H9 (cell line): ENCODE data around the gene CFAP47. TPM values are rescaled to one million over a fixed set of nuclear protein-coding genes. Genes with fewer than 3 reads are reported as not detected.

Experiments used
- DNase-seq: peaks from one replicate; pipeline ENCODE4 v3.0.0-alpha.2; 2017
- H2AFZ ChIP-seq: one replicate; pipeline ENCODE4 v1.6.1; 2013; ENCODE audit warnings: mild to moderate bottlenecking, low read length, control low read depth, moderate library complexity
- H2AK5ac ChIP-seq: 2 replicates; pipeline ENCODE4 v1.6.1; 2013; ENCODE audit warnings: low read length, control low read depth, mixed read lengths; ENCODE audit not compliant: insufficient read length
- H2BK120ac ChIP-seq: one replicate; pipeline ENCODE4 v1.6.1; 2013; ENCODE audit warnings: low read depth, mild to moderate bottlenecking, low read length, control low read depth, inconsistent platforms; ENCODE audit not compliant: poor library complexity, severe bottlenecking
- H2BK12ac ChIP-seq: 2 replicates; pipeline ENCODE4 v1.6.1; 2013; ENCODE audit warnings: low read length, control low read depth, mixed read lengths, low read depth; ENCODE audit not compliant: insufficient read length
- H2BK15ac ChIP-seq: 2 replicates; pipeline ENCODE4 v1.6.1; 2013; ENCODE audit warnings: low read depth, low read length, control low read depth
- H2BK20ac ChIP-seq: one replicate; pipeline ENCODE4 v1.6.1; 2013; ENCODE audit warnings: low read depth, mild to moderate bottlenecking, low read length, control low read depth, inconsistent platforms; ENCODE audit not compliant: poor library complexity, severe bottlenecking
- H2BK5ac ChIP-seq: 2 replicates; pipeline ENCODE4 v1.6.1; 2013; ENCODE audit warnings: low read length, control low read depth, mixed read lengths; ENCODE audit not compliant: insufficient read length
- H3K14ac ChIP-seq: 2 replicates; pipeline ENCODE4 v1.6.1; 2013; ENCODE audit warnings: low read length, control low read depth; ENCODE audit not compliant: insufficient read depth
- H3K18ac ChIP-seq: 2 replicates; pipeline ENCODE4 v1.6.1; 2013; ENCODE audit warnings: low read depth, mild to moderate bottlenecking, mixed read lengths, low read length, control low read depth; ENCODE audit not compliant: insufficient read length
- H3K23ac ChIP-seq: 2 replicates; pipeline ENCODE4 v1.6.1; 2013; ENCODE audit warnings: low read length, control low read depth, mixed read lengths, low read depth; ENCODE audit not compliant: insufficient read length
- H3K23me2 ChIP-seq: 2 replicates; pipeline ENCODE4 v1.6.1; 2013; ENCODE audit warnings: low read depth, mild to moderate bottlenecking, mixed read lengths, low read length, control low read depth; ENCODE audit not compliant: insufficient read length, poor library complexity, severe bottlenecking
- H3K27ac ChIP-seq: 2 replicates; pipeline ENCODE4 v1.5.1; 2013; ENCODE audit warnings: low read length, control low read depth, mixed read lengths, low read depth; ENCODE audit not compliant: insufficient read length
- H3K27me3 ChIP-seq: 2 replicates; pipeline ENCODE4 v1.6.1; 2013; ENCODE audit warnings: low read length, control low read depth, inconsistent platforms; ENCODE audit not compliant: insufficient read depth
- H3K4ac ChIP-seq: 2 replicates; pipeline ENCODE4 v1.6.1; 2013; ENCODE audit warnings: low read depth, mild to moderate bottlenecking, control low read depth, inconsistent platforms, low read length, moderate library complexity
- H3K4me1 ChIP-seq: 2 replicates; pipeline ENCODE4 v1.6.1; 2013; ENCODE audit warnings: low read length, control low read depth, inconsistent platforms; ENCODE audit not compliant: insufficient read depth
- H3K4me2 ChIP-seq: 2 replicates; pipeline ENCODE4 v1.6.1; 2013; ENCODE audit warnings: low read length, control low read depth, mixed read lengths; ENCODE audit not compliant: insufficient read length, insufficient read depth
- H3K56ac ChIP-seq: 2 replicates; pipeline ENCODE4 v1.6.1; 2013; ENCODE audit warnings: low read depth, mild to moderate bottlenecking, mixed read lengths, low read length, control low read depth; ENCODE audit not compliant: insufficient read length
- H3K79me1 ChIP-seq: 2 replicates; pipeline ENCODE4 v1.6.1; 2013; ENCODE audit warnings: low read depth, mild to moderate bottlenecking, moderate library complexity, low read length, control low read depth, inconsistent platforms; ENCODE audit not compliant: insufficient read depth, poor library complexity, severe bottlenecking
- H3K79me2 ChIP-seq: 2 replicates; pipeline ENCODE4 v1.6.1; 2013; ENCODE audit warnings: low read length, control low read depth, inconsistent platforms; ENCODE audit not compliant: insufficient read depth
- H3K9ac ChIP-seq: 2 replicates; pipeline ENCODE4 v1.6.1; 2013; ENCODE audit warnings: low read length, control low read depth, mixed read lengths; ENCODE audit not compliant: insufficient read length; ENCODE audit errors: extremely low read depth
- H3K9me3 ChIP-seq: one replicate; pipeline ENCODE4 v1.6.1; 2013; ENCODE audit warnings: low read depth, low read length, inconsistent platforms; ENCODE audit not compliant: control insufficient read depth
- H3T11ph ChIP-seq: one replicate; pipeline ENCODE4 v1.6.1; 2013; ENCODE audit warnings: mild to moderate bottlenecking, low read length, control low read depth, inconsistent platforms
- H4K20me1 ChIP-seq: one replicate; pipeline ENCODE4 v1.6.1; 2013; ENCODE audit not compliant: control insufficient read depth, insufficient read length, insufficient read depth
- H4K5ac ChIP-seq: 2 replicates; pipeline ENCODE4 v1.6.1; 2013; ENCODE audit warnings: low read depth, mild to moderate bottlenecking, mixed read lengths, low read length, control low read depth; ENCODE audit not compliant: insufficient read length
- H4K8ac ChIP-seq: replicated peaks from 2 replicates; pipeline ENCODE4 v1.6.1; 2013; ENCODE audit warnings: low read length, control low read depth, mixed read lengths, low read depth; ENCODE audit not compliant: insufficient read length
- H4K91ac ChIP-seq: 2 replicates; pipeline ENCODE4 v1.6.1; 2013; ENCODE audit warnings: low read depth, mild to moderate bottlenecking, moderate library complexity, mixed read lengths, low read length, control low read depth; ENCODE audit not compliant: insufficient read length
- H3K27ac Mint-ChIP-seq, 3 experiments: 2 replicates in 2 of 3; 3 replicates in 1 of 3; pipeline ENCODE4 v1.8.0; 2020 to 2021; ENCODE audit warnings: mixed read lengths in 3 of 3, mild to moderate bottlenecking in 1 of 3, moderate library complexity in 1 of 3
- H3K27me3 Mint-ChIP-seq: 2 replicates; pipeline ENCODE4 v1.8.0; 2021; ENCODE audit warnings: low read depth, mild to moderate bottlenecking, moderate library complexity, mixed read lengths
- H3K36me3 Mint-ChIP-seq, 3 experiments: 2 replicates in 2 of 3; 3 replicates in 1 of 3; pipeline ENCODE4 v1.8.0; 2020 to 2021; ENCODE audit warnings: low read depth in 3 of 3, mixed read lengths in 3 of 3; ENCODE audit not compliant: insufficient read depth in 1 of 3
- H3K4me1 Mint-ChIP-seq, 2 experiments: 2 replicates each; pipeline ENCODE4 v1.8.0; 2020; ENCODE audit warnings: mixed read lengths in 2 of 2
- H3K4me3 Mint-ChIP-seq, 2 experiments: 2 replicates in 1 of 2; 3 replicates in 1 of 2; pipeline ENCODE4 v1.8.0; 2020 to 2021; ENCODE audit warnings: mild to moderate bottlenecking in 2 of 2, mixed read lengths in 2 of 2, moderate library complexity in 1 of 2
- H3K9me3 Mint-ChIP-seq, 2 experiments: 2 replicates in 1 of 2; 3 replicates in 1 of 2; pipeline ENCODE4 v1.8.0; 2020; ENCODE audit warnings: mild to moderate bottlenecking in 2 of 2, mixed read lengths in 2 of 2, moderate library complexity in 1 of 2
- CTCF ChIP-seq: fragments of 200-600 bp; sonication (generic); conservative IDR thresholded peaks from 3 replicates; pipeline ENCODE4 v1.8.0; 2021; ENCODE audit warnings: antibody characterized with exemption, mild to moderate bottlenecking
- WGBS: extraction: QIAGEN DNeasy Blood & Tissue Kit; methylation state at CpG from one replicate; pipeline ENCODE4 v1.1.7; 2013; ENCODE audit warnings: missing lambda C conversion rate, low lambda C conversion rate, mixed read lengths; ENCODE audit not compliant: insufficient read length; ENCODE audit errors: extremely low coverage; 5-methylcytosine and 5-hydroxymethylcytosine counted together
- total RNA-seq: library from RNA; stranded (reverse); gene quantifications from 2 replicates; pipeline ENCODE4 v1.2.1, GENCODE V29; 2021

Gene CFAP47
- total RNA-seq, 1 experiment from 2014 or later: not detected

- Histone ChIP-seq H4K20me1 (no peaks in the 10 kb centered on the region), H3K27ac (no peak overlapping the region), H2BK15ac (no peak overlapping the region), H3K14ac (no peak overlapping the region), H2BK5ac (no peak overlapping the region), H3K23me2 (no peaks in the 10 kb centered on the region), H2BK120ac (no peak overlapping the region), H3K9ac (no peak overlapping the region), H3K79me2 (no peaks in the 10 kb centered on the region), H2BK12ac (no peak overlapping the region), H3K79me1 (no peaks in the 10 kb centered on the region), H4K8ac (no peak overlapping the region), H3K4me2 (no peak overlapping the region), H3K4me1 (no peaks in the 10 kb centered on the region), H3K56ac (no peak overlapping the region), H2BK20ac (no peak overlapping the region), H2AFZ (no peak overlapping the region), H3T11ph (no peak overlapping the region), H3K23ac (no peak overlapping the region), H3K4ac (no peak overlapping the region), H4K5ac (no peak overlapping the region), H3K9me3 (no peaks in the 10 kb centered on the region), H3K27me3 (no peaks in the 10 kb centered on the region), H3K18ac (no peak overlapping the region), H4K91ac (no peak overlapping the region), H2AK5ac (no peak overlapping the region)
- no peak for DNase-seq
- Mint-ChIP-seq H3K27me3 (no peaks in the 10 kb centered on the region), H3K27ac (no peak overlapping the region), H3K4me1 (no peaks in the 10 kb centered on the region), H3K9me3 (peaks cover 20 to 25% of the 10 kb centered on the region in 2 experiments), H3K4me3 (no peak overlapping the region), H3K36me3 (no peaks in the 10 kb centered on the region; a peak in 1 of 7 replicates)
- WGBS: 100% methylated on average over 1 of the region's 3 CpGs
- TF ChIP-seq CTCF: no peak
Measured at GRCh38 chrX:36336751-36337150, 417.2 kb downstream of the CFAP47 start.
